Measurements from ENCODE around the gene UTS2R. TPM values are rescaled to one million over a fixed set of nuclear protein-coding genes. Genes with fewer than 3 reads are reported as not detected.

The UTS2R gene
- total and polyA plus RNA-seq, 12 donors: not detected

DNA sequence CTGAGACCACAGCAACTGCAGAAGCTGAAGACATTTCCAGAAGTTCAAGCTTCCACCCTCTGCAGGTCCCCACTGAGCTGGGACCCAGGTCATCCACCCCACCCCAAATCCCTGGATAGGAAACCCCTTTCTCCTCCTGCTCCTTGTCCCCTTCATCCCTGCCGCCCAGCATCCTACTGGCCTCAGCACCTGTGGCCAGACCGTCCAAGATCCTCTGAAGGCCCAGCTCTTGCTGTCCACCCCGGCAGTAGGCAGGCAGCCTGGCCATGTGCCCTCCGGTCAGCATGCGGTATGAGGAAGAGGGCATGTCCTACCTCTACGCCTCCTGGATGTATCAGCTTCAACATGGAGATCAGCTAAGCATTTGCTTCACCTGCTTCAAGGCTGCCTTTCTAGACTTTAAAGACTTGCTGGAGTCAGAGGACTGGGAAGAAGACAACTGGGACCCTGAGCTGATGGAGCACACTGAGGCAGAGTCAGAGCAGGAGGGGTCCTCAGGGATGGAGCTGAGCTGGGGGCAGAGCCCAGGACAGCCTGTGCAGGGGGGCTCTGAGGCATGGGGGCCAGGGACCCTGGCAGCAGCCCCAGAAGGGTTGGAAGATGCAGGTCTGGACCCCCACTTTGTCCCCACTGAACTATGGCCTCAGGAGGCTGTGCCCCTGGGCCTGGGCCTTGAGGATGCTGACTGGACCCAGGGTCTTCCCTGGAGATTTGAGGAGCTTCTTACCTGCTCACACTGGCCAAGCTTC is 9.5 kb upstream of the UTS2R start:
- Histone ChIP-seq H3K4me1 (replicated peaks in 1 of 2) (no peaks in the 10 kb centered on the region), H3K9me3 (replicated peaks in 1 of 3) (no peaks in the 10 kb centered on the region), H3K27ac (no peak overlapping the region), H3K36me3 (replicated peaks in 1 of 2) (no peaks in the 10 kb centered on the region), H3K27me3 (peaks cover 17% of the 10 kb centered on the region), H3K4me3 (no peak overlapping the region)
- intact Hi-C loops (cut with DNase I): no loop called here
- WGBS, 4 donors: 87 to 98% (median 94%) methylated on average over 5 to 6 of the region's 6 CpGs
- no peak for DNase-seq
- no peak for TF ChIP-seq POLR2A (IDR thresholded peaks at IDR 0.05)
- TF ChIP-seq, protein P1, sequence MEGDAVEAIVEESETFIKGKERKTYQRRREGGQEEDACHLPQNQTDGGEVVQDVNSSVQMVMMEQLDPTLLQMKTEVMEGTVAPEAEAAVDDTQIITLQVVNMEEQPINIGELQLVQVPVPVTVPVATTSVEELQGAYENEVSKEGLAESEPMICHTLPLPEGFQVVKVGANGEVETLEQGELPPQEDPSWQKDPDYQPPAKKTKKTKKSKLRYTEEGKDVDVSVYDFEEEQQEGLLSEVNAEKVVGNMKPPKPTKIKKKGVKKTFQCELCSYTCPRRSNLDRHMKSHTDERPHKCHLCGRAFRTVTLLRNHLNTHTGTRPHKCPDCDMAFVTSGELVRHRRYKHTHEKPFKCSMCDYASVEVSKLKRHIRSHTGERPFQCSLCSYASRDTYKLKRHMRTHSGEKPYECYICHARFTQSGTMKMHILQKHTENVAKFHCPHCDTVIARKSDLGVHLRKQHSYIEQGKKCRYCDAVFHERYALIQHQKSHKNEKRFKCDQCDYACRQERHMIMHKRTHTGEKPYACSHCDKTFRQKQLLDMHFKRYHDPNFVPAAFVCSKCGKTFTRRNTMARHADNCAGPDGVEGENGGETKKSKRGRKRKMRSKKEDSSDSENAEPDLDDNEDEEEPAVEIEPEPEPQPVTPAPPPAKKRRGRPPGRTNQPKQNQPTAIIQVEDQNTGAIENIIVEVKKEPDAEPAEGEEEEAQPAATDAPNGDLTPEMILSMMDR (IDR thresholded peaks at IDR 0.05): no peak

DNA sequence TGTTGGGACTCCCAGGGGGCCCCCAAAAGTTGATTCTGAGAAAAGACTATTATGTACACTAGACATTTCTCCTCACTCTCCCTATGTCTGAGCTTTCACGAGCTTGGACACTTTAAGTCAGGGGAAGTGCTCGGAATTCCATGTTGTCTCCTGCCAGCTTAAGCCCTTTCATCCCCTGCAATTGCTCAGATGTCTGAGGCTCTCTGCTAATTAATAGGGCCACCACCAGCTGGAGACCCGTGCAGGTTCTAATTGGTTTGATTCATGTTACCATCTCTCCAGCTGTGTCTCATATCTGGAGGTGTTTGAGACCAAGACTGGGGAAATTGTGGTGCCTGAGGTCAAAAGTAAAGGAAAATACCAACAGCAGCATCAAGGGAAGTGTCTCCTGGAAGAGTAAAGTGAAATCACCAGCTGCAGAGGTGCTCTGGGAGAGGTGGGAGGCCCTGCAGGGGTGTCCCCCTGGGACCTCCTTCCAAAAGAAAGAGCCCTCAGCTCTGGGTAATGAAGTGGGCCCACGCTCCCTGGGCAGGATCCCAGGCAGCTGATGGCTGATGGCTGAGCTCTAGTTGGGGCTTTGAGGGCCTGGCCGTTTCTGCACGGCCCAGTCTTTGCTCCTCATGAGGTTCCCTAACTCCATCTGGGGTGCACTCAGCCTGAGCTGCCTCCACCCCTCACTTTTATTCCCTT is 5.8 kb upstream of the UTS2R start:
- intact Hi-C loops (cut with DNase I): no loop called here
- peaks cover 0 to 6% of the 10 kb centered on the region in 2 donors for H3K4me1 ChIP-seq (replicated peaks in 1 of 2)
- TF ChIP-seq, protein P1 (IDR thresholded peaks at IDR 0.05): no peak
- no peak for TF ChIP-seq POLR2A (IDR thresholded peaks at IDR 0.05)
- peaks cover 19% of the 10 kb centered on the region for H3K27me3 ChIP-seq
- no peak overlapping the region for H3K27ac ChIP-seq
- H3K4me3 ChIP-seq: no peak overlapping the region
- no peaks in the 10 kb centered on the region for H3K36me3 ChIP-seq (replicated peaks in 1 of 2)
- WGBS, 4 donors: 58 to 88% (median 83%) methylated on average over 5 to 6 of the region's 6 CpGs
- no peak for DNase-seq
- no peaks in the 10 kb centered on the region for H3K9me3 ChIP-seq (replicated peaks in 1 of 3)

DNA sequence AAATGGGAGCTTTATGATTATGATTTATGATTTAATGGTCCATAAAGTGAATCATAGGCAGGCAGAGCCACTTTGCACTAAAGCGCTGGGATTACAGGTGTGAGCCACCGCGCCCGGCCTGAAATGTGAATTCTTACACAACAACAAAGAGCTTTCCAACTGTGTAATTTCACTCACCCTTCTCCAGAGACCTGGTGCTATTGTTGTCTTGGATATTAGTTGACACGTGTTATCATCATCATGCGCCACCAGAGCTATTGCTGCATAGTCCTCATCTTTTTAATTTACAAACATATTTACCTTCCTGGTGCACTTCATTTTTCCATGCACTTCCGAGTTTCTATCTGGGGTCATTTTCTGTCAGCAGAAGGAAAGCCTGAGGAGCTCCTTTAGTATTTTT is 4.8 kb upstream of the UTS2R start:
- no peak for DNase-seq
- TF ChIP-seq, protein P1 (IDR thresholded peaks at IDR 0.05): no peak
- TF ChIP-seq POLR2A (IDR thresholded peaks at IDR 0.05): no peak
- peaks cover 29% of the 10 kb centered on the region for H3K27me3 ChIP-seq
- no peaks in the 10 kb centered on the region for H3K9me3 ChIP-seq (replicated peaks in 1 of 3)
- intact Hi-C loops (cut with DNase I): no loop called here
- H3K4me3 ChIP-seq: no peak overlapping the region
- 87 to 93% (median 88%) methylated on average over 7 of the region's 7 CpGs for WGBS, 4 donors
- no peak overlapping the region for H3K27ac ChIP-seq
- peaks cover 0 to 13% of the 10 kb centered on the region in 2 donors for H3K4me1 ChIP-seq (replicated peaks in 1 of 2)
- H3K36me3 ChIP-seq (replicated peaks in 1 of 2): no peaks in the 10 kb centered on the region

DNA sequence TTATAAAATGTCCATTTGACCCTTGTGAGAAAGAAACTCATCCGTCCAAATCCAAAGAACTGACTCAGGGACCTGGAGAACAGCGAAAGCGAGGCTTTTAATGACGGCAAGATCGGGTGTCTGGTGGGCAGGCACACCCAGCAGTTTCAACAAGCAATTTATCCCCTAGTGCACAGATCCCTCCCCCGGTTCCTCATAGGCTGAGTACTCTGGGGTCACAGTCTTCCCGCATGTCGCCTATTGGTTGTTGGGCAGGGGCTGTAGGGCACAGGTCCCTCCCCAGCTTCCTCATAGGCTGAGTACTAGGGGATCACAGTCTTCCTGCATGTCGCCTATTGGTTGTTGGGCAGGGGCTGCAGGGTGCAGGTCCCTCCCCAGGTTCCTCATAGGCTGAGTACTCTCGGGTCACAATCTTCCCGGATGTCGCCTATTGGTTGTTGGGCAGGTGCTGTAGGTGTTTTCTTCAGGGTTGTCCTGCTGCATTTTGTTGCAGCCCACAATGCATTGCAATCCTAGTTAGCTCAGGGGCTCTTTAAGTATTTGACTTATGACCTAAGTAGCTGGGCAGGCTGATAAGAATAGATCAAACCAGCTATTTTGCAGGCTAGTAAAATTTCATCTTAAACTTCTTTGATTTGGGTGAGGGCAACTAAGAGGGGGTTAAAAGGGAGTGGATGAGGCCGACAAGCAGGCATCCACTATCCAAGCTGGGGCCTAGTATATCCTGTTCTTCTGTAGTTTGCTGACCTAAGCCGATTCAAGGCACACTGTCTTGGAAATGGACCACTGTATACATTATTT is 3.6 kb upstream of the UTS2R start:
- intact Hi-C loops (cut with DNase I): no loop called here
- TF ChIP-seq POLR2A (IDR thresholded peaks at IDR 0.05): no peak
- TF ChIP-seq, protein P1 (IDR thresholded peaks at IDR 0.05): no peak

More for the DNA sequence above, 3.6 kb upstream of the UTS2R start:
- Histone ChIP-seq H3K4me1 (replicated peaks in 1 of 2) (peaks cover 0 to 13% of the 10 kb centered on the region in 2 donors), H3K27ac (no peak overlapping the region), H3K36me3 (replicated peaks in 1 of 2) (no peaks in the 10 kb centered on the region), H3K4me3 (no peak overlapping the region), H3K9me3 (replicated peaks in 1 of 3) (no peaks in the 10 kb centered on the region), H3K27me3 (peaks cover 41% of the 10 kb centered on the region)
- 85 to 91% (median 89%) methylated on average over 11 to 14 of the region's 14 CpGs for WGBS, 4 donors
- no peak for DNase-seq

Measured in adrenal gland (tissue), 12 donors.